Left ventricle myocardium inferior (tissue), 1 donor: ENCODE results near the gene ESPL1. TPM values are rescaled to one million over a fixed set of nuclear protein-coding genes. Genes with fewer than 3 reads are reported as not detected.
A peak's percentile ranks its signal among the peaks of the same experiment; 100 is the strongest.

Source experiments
- DNase-seq: peaks from one replicate; pipeline ENCODE4 v3.0.0-alpha.2; 2020
- H3K27ac ChIP-seq: fragments of 200-600 bp; replicated peaks from 2 replicates; pipeline ENCODE4 v1.8.0; 2021
- H3K27me3 ChIP-seq: fragments of 200-600 bp; 2 replicates; pipeline ENCODE4 v1.8.0; 2021; ENCODE audit warnings: low read depth
- H3K36me3 ChIP-seq: fragments of 200-600 bp; 2 replicates; pipeline ENCODE4 v1.8.0; 2021
- H3K4me1 ChIP-seq: fragments of 200-600 bp; 2 replicates; pipeline ENCODE4 v1.8.0; 2021
- H3K4me3 ChIP-seq: fragments of 200-600 bp; 2 replicates; pipeline ENCODE4 v1.8.0; 2021; ENCODE audit warnings: mild to moderate bottlenecking, moderate library complexity
- H3K9me3 ChIP-seq: fragments of 200-600 bp; replicated peaks from 2 replicates; pipeline ENCODE4 v1.8.0; 2021
- CTCF ChIP-seq: fragments of 200-600 bp; IDR thresholded peaks from 2 replicates; pipeline ENCODE4 v1.8.0; 2021; ENCODE audit warnings: antibody characterized with exemption, mild to moderate bottlenecking, borderline replicate concordance
- intact Hi-C: fragments of 100-400 bp; cut with micrococcal nuclease; formaldehyde crosslinking; loops from one replicate; pipeline ENCODE4 v1.11.0; 2022
- total RNA-seq: library from RNA; stranded (reverse); fragmentation: NEBNext Ultra II Directional; extraction: Animal tissue kit (Norgen Biotek cat#: 25700); gene quantifications from one replicate; pipeline ENCODE4 v1.2.1, GENCODE V29; 2021
- donor health status: DM: no; HTN: yes; CAD: no; lungs with severe emphysema.

Gene ESPL1
- total RNA-seq, 1 donor from 2014 or later, result 0.36 TPM

GRCh38 chr12:53229454-53229853 lies 38.6 kb upstream of the ESPL1 start:
- Histone ChIP-seq H3K27ac (no peak overlapping the region), H3K27me3 (no peaks in the 10 kb centered on the region), H3K9me3 (no peaks in the 10 kb centered on the region), H3K36me3 (no peaks in the 10 kb centered on the region), H3K4me3 (no peak overlapping the region), H3K4me1 (peaks cover 45% of the 10 kb centered on the region)
- no peak for DNase-seq
- TF ChIP-seq CTCF, result no peak
- intact Hi-C loops, result no loop called here

- Histone ChIP-seq H3K36me3 (no peaks in the 10 kb centered on the region), H3K27ac (no peak overlapping the region), H3K27me3 (no peaks in the 10 kb centered on the region), H3K4me3 (no peak overlapping the region), H3K9me3 (no peaks in the 10 kb centered on the region), H3K4me1 (peaks cover 42% of the 10 kb centered on the region)
- no peak for TF ChIP-seq CTCF
- no peak for DNase-seq
- intact Hi-C loops, result no loop called here
Measured at GRCh38 chr12:53230108-53230845, 37.8 kb upstream of the ESPL1 start.

GRCh38 chr12:53231671-53231920 lies 36.5 kb upstream of the ESPL1 start:
- Histone ChIP-seq H3K9me3 (no peaks in the 10 kb centered on the region), H3K4me3 (peak overlapping the region; percentile 75), H3K27me3 (no peaks in the 10 kb centered on the region), H3K4me1 (peaks cover 41% of the 10 kb centered on the region), H3K27ac (peak overlapping the region; percentile 81), H3K36me3 (no peaks in the 10 kb centered on the region)
- no peak for DNase-seq
- TF ChIP-seq CTCF, result no peak
- intact Hi-C loops, result no loop called here

GRCh38 chr12:53231921-53232645 lies 36.0 kb upstream of the ESPL1 start, which contains the start of gene RARG:
RARG (minus strand) TSS chr12:53232209; CDS start chr12:53227545, 4,664 bp downstream.
- H3K4me3 ChIP-seq, result peak within 1 kb of the TSS; percentile 75
- H3K4me1 ChIP-seq, result peaks cover 41% of the 10 kb centered on the region
- H3K27me3 ChIP-seq, result no peaks in the 10 kb centered on the region
- intact Hi-C loops, result no loop called here
- peak; percentile 60 for DNase-seq
- no peaks in the 10 kb centered on the region for H3K36me3 ChIP-seq
- peak within 1 kb of the TSS; percentile 81 for H3K27ac ChIP-seq
- no peaks in the 10 kb centered on the region for H3K9me3 ChIP-seq
- TF ChIP-seq CTCF, result no peak

- Histone ChIP-seq H3K4me1 (peaks cover 41% of the 10 kb centered on the region), H3K27ac (peak overlapping the region; percentile 81), H3K4me3 (peak overlapping the region; percentile 75), H3K36me3 (no peaks in the 10 kb centered on the region), H3K27me3 (no peaks in the 10 kb centered on the region), H3K9me3 (no peaks in the 10 kb centered on the region)
- peak; percentile 60 for DNase-seq
- intact Hi-C loops, result no loop called here
- no peak for TF ChIP-seq CTCF
Measured at GRCh38 chr12:53232646-53233461, 35.2 kb upstream of the ESPL1 start.
